Loucy (cell line): ENCODE measurements around the gene SLC6A9.

Source experiments
- EZH2phosphoT487 ChIP-seq: fragments of 200-600 bp; IDR thresholded peaks from 2 replicates; pipeline ENCODE4 v1.6.1; 2018; ENCODE audit warnings: antibody characterized with exemption, mild to moderate bottlenecking, moderate library complexity, borderline replicate concordance
- TF ChIP-seq, protein P1 (sequence below): fragments of 200-600 bp; sonication (generic); conservative IDR thresholded peaks from 2 replicates; pipeline ENCODE4 v1.5.1; 2014; ENCODE audit warnings: mild to moderate bottlenecking, antibody characterized with exemption, low read length

DNA sequence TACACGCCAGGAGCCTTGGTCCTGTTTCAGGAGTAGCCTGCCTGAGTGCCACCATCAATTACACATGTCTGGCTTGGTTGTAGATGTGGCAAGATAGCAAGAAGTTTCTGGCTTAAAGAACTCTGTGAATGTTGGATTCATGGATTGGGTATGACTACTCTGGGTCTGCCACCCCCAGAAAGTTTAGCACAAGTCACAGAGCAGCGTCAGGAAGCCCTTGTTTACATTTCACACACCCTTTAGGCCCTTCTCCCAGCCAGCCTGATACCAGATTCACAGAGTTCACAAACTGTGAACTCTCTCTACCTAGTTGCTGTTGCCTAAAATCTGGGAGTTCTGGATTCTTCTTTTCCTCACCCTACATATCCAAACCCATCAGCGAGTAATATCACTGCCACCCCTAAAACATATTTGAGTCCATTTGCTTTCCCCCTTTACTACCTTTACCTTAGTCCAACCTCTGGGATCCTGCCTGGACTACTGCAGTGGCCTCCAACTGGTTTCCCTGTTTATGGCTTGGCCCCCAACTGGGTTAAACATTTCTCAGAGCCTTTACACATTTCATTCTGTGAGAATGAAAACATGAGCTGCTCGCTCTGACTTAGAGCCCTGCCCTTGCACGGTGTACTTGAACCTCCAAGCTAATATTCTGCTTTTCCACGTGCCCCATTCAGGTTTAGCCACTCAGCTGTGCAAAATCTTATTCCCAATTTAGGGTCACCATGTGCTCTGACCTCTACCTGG is 43.9 kb downstream of the SLC6A9 start:
- TF ChIP-seq, protein P1, sequence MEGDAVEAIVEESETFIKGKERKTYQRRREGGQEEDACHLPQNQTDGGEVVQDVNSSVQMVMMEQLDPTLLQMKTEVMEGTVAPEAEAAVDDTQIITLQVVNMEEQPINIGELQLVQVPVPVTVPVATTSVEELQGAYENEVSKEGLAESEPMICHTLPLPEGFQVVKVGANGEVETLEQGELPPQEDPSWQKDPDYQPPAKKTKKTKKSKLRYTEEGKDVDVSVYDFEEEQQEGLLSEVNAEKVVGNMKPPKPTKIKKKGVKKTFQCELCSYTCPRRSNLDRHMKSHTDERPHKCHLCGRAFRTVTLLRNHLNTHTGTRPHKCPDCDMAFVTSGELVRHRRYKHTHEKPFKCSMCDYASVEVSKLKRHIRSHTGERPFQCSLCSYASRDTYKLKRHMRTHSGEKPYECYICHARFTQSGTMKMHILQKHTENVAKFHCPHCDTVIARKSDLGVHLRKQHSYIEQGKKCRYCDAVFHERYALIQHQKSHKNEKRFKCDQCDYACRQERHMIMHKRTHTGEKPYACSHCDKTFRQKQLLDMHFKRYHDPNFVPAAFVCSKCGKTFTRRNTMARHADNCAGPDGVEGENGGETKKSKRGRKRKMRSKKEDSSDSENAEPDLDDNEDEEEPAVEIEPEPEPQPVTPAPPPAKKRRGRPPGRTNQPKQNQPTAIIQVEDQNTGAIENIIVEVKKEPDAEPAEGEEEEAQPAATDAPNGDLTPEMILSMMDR, result no peak
- no peak for TF ChIP-seq EZH2phosphoT487
